IPS-20b (cell line): ENCODE data around the gene EDA.
"Not testable (repeated sequence)": the region's sequence is repeated elsewhere in the genome, so short reads cannot be mapped to it uniquely, and the experiment has no call there.

Experiments
- H3K27ac ChIP-seq: one replicate; pipeline ENCODE4 v1.5.1; 2013; ENCODE audit warnings: low read length
- H3K27me3 ChIP-seq: 2 replicates; pipeline ENCODE4 v1.6.1; 2013; ENCODE audit warnings: mild to moderate bottlenecking, low read length, inconsistent platforms; ENCODE audit not compliant: insufficient read depth
- H3K36me3 ChIP-seq: 2 replicates; pipeline ENCODE4 v1.6.1; 2013; ENCODE audit warnings: low read depth, mild to moderate bottlenecking, inconsistent platforms, low read length, moderate library complexity; ENCODE audit not compliant: insufficient read depth
- H3K4me1 ChIP-seq: 2 replicates; pipeline ENCODE4 v1.6.1; 2013; ENCODE audit warnings: mild to moderate bottlenecking, control low read depth, inconsistent platforms, low read length, moderate library complexity; ENCODE audit not compliant: insufficient read depth
- H3K4me3 ChIP-seq: 2 replicates; pipeline ENCODE4 v1.5.1; 2013; ENCODE audit warnings: mild to moderate bottlenecking, low read length, inconsistent platforms
- H3K9ac ChIP-seq: 2 replicates; pipeline ENCODE4 v1.6.1; 2013; ENCODE audit warnings: low read depth, mild to moderate bottlenecking, inconsistent platforms, low read length, moderate library complexity
- H3K9me3 ChIP-seq: 2 replicates; pipeline ENCODE4 v1.6.1; 2013; ENCODE audit warnings: mild to moderate bottlenecking, low read depth, low read length, inconsistent platforms; ENCODE audit not compliant: insufficient read depth

Gene EDA

GRCh38 chrX:69961365-69962072, 345.6 kb downstream of the EDA start:
- Histone ChIP-seq H3K27ac (no peak overlapping the region), H3K36me3 (no peaks in the 10 kb centered on the region), H3K9me3 (no peaks in the 10 kb centered on the region), H3K27me3 (no peaks in the 10 kb centered on the region), H3K9ac (no peak overlapping the region), H3K4me3 (no peak overlapping the region), H3K4me1 (peaks cover 6% of the 10 kb centered on the region; the same call in 1 of the 2 replicates)

DNA sequence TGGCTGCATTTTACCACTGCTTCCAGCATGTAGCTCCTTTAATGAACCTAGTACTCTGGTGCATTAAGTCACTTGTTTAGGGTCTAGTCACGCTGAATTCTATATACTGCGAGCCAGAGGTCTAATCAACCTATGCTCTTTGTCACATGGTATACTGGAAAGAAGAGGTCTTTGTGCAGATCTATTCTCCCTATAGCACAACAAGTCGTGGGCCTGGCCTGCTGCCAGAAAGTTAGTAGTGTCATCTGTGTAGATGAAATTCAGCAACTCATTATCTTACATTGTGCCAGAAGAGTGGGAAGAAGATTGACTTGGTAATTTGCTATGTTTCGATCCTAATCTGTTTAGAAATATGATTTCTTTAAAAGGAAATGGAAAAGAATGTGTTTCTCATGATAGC, 353.0 kb downstream of the EDA start:
- Histone ChIP-seq H3K27me3 (no peaks in the 10 kb centered on the region), H3K36me3 (no peaks in the 10 kb centered on the region), H3K9me3 (no peaks in the 10 kb centered on the region), H3K27ac (no peak overlapping the region), H3K4me3 (no peak overlapping the region), H3K4me1 (no peaks in the 10 kb centered on the region), H3K9ac (no peak overlapping the region)

GRCh38 chrX:69969460-69969859, 353.5 kb downstream of the EDA start:
- Histone ChIP-seq H3K27ac (no peak overlapping the region), H3K27me3 (no peaks in the 10 kb centered on the region), H3K9me3 (no peaks in the 10 kb centered on the region), H3K36me3 (no peaks in the 10 kb centered on the region), H3K9ac (no peak overlapping the region), H3K4me3 (no peak overlapping the region), H3K4me1 (no peaks in the 10 kb centered on the region)

GRCh38 chrX:69987691-69988090, 371.8 kb downstream of the EDA start:
- no peak overlapping the region for H3K4me3 ChIP-seq
- H3K9me3 ChIP-seq, result no peaks in the 10 kb centered on the region
- H3K27me3 ChIP-seq, result no peaks in the 10 kb centered on the region
- no peaks in the 10 kb centered on the region for H3K36me3 ChIP-seq
- no peak overlapping the region for H3K9ac ChIP-seq
- no peak overlapping the region for H3K27ac ChIP-seq
- H3K4me1 ChIP-seq, result no peaks in the 10 kb centered on the region

- H3K4me1 ChIP-seq, result no peaks in the 10 kb centered on the region
- no peak overlapping the region for H3K27ac ChIP-seq
- H3K27me3 ChIP-seq, result no peaks in the 10 kb centered on the region
- H3K9me3 ChIP-seq, result no peaks in the 10 kb centered on the region
- H3K36me3 ChIP-seq, result no peaks in the 10 kb centered on the region
- no peak overlapping the region for H3K4me3 ChIP-seq
- H3K9ac ChIP-seq, result no peak overlapping the region
Measured at GRCh38 chrX:69988955-69989394, 373.1 kb downstream of the EDA start.

DNA sequence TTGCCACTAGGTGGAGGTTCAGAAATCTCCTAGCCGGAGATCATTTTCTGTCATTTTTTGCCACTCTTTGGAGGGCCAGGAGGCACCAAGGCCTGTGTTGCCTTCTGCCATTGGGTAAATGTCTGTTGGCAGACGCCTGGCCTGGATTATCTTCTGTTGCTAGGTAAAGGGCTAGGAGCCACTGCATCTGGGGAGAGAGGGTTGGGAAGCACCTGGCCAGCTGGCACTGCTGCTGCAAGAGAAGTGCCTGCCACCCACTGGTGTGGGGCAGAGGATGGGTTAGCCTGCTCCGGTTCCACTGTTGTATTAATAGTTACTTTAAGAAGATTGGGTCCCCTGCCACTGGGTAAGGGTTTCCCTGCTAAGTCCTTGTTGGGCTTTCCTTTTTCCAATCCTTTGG, 375.8 kb downstream of the EDA start:
- Histone ChIP-seq H3K9me3 (no peaks in the 10 kb centered on the region), H3K9ac (no peak overlapping the region), H3K4me3 (no peak overlapping the region), H3K27ac (no peak overlapping the region), H3K4me1 (no peaks in the 10 kb centered on the region), H3K27me3 (no peaks in the 10 kb centered on the region), H3K36me3 (no peaks in the 10 kb centered on the region)

DNA sequence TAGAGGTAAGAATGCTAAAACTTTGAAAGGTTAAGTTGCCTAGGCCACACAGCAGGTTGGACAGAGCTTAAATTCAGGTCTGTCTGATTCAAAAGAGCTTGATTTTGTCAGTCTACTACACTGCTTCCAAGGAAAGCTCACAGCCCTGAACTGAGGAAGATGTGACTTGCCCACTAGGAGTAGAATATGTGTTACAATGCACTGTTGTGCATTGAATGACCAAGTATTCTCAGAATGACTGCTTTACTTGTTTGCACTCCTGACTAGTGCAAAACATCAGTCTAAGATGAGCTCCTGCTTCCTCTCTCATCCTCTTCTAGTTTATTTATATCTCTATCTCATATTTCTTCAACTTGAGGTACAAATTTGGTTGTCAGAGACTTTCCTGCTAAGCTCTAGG, 377.6 kb downstream of the EDA start:
- no peak overlapping the region for H3K27ac ChIP-seq
- H3K27me3 ChIP-seq, result no peaks in the 10 kb centered on the region
- no peak overlapping the region for H3K4me3 ChIP-seq
- no peaks in the 10 kb centered on the region for H3K4me1 ChIP-seq
- H3K36me3 ChIP-seq, result no peaks in the 10 kb centered on the region
- no peak overlapping the region for H3K9ac ChIP-seq
- no peaks in the 10 kb centered on the region for H3K9me3 ChIP-seq

- no peaks in the 10 kb centered on the region for H3K4me1 ChIP-seq
- H3K4me3 ChIP-seq, result no peak overlapping the region
- no peaks in the 10 kb centered on the region for H3K9me3 ChIP-seq
- no peak overlapping the region for H3K9ac ChIP-seq
- H3K27ac ChIP-seq, result no peak overlapping the region
- H3K36me3 ChIP-seq, result no peaks in the 10 kb centered on the region
- no peaks in the 10 kb centered on the region for H3K27me3 ChIP-seq
Measured at GRCh38 chrX:69995362-69996112, 379.6 kb downstream of the EDA start.

DNA sequence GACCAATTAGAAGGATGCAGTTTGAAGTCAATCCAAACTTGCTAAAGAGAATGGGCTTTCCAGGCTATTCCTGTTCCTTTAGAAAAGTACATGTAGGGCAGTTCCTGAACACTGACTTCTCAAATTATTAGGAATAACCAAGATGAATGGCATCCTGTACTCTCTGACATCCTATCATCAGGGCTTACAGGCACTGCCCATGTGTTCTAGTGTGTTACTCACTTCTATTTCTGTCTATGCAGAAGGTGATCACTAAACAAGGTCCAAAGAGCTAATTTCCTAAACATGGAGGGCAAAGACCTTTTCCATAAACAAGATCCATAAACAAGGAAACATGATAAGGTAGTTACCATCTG, 380.2 kb downstream of the EDA start:
- Histone ChIP-seq H3K4me3 (no peak overlapping the region), H3K27me3 (no peaks in the 10 kb centered on the region), H3K27ac (no peak overlapping the region), H3K9me3 (no peaks in the 10 kb centered on the region), H3K4me1 (no peaks in the 10 kb centered on the region), H3K9ac (no peak overlapping the region), H3K36me3 (no peaks in the 10 kb centered on the region)

DNA sequence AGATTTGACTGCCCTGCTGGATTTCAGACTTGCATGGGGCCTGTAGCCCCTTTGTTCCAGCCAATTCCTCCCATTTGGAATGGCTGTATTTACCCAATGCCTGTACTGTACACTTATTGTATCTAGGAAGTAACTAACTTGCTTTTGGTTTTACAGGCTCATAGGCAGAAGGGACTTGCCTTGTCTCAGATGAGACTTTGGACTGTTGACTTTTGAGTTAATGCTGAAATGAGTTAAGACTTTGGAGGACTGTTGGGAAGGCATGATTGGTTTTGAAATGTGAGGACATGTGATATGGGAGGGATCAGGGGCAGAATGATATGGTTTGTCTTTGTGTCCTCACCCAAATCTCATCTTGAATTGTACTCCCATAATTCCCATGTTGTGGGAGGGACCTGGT, 382.4 kb downstream of the EDA start:
- H3K9ac ChIP-seq, H3K4me1 ChIP-seq, H3K27me3 ChIP-seq, H3K9me3 ChIP-seq, H3K36me3 ChIP-seq, H3K4me3 ChIP-seq, H3K27ac ChIP-seq: not testable (repeated sequence)

- no peaks in the 10 kb centered on the region for H3K27me3 ChIP-seq
- no peak overlapping the region for H3K9ac ChIP-seq
- no peaks in the 10 kb centered on the region for H3K4me1 ChIP-seq
- H3K9me3 ChIP-seq, result no peaks in the 10 kb centered on the region
- H3K27ac ChIP-seq, result no peak overlapping the region
- no peak overlapping the region for H3K4me3 ChIP-seq
- H3K36me3 ChIP-seq, result no peaks in the 10 kb centered on the region
Measured at GRCh38 chrX:70001269-70001668, 385.4 kb downstream of the EDA start.

DNA sequence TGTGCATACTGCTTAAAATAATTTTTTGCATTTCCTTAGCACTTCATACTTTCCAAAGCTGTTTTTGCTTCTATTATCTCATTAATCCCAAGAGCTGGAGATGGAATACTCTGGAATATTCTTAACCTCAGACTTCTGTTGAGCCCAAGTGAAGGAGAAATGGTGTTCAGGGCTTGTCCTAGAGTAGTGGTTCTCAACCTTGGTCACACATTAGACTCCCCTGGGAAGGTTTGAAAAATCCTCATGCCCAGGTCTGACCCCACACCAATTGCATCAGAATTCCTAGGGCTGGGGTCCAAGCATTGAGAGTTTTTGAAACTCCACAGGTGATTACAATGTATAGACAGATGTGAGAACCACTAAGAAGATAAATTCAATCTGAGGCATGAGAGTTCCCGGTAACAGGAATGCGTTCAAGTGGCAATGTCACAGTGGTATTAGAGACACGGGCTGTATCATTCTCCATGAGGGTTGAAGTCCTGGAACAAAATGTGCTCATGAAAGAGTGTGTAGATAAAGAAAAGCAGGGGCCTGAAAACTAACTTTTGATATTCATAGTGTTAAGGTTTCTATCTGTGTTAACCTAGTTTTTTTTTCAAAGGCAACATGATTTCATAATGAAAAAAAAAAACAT, 385.9 kb downstream of the EDA start:
- H3K9me3 ChIP-seq, result no peaks in the 10 kb centered on the region
- no peaks in the 10 kb centered on the region for H3K27me3 ChIP-seq
- no peak overlapping the region for H3K4me3 ChIP-seq
- no peaks in the 10 kb centered on the region for H3K4me1 ChIP-seq
- no peak overlapping the region for H3K9ac ChIP-seq
- no peak overlapping the region for H3K27ac ChIP-seq
- no peaks in the 10 kb centered on the region for H3K36me3 ChIP-seq
